Loucy (cell line): ENCODE measurements around the gene RING1.

Experiments
- EZH2phosphoT487 ChIP-seq: fragments of 200-600 bp; IDR thresholded peaks from 2 replicates; pipeline ENCODE4 v1.6.1; 2018; ENCODE audit warnings: antibody characterized with exemption, mild to moderate bottlenecking, moderate library complexity, borderline replicate concordance
- TF ChIP-seq, protein P1 (sequence below): fragments of 200-600 bp; sonication (generic); conservative IDR thresholded peaks from 2 replicates; pipeline ENCODE4 v1.5.1; 2014; ENCODE audit warnings: mild to moderate bottlenecking, antibody characterized with exemption, low read length

DNA sequence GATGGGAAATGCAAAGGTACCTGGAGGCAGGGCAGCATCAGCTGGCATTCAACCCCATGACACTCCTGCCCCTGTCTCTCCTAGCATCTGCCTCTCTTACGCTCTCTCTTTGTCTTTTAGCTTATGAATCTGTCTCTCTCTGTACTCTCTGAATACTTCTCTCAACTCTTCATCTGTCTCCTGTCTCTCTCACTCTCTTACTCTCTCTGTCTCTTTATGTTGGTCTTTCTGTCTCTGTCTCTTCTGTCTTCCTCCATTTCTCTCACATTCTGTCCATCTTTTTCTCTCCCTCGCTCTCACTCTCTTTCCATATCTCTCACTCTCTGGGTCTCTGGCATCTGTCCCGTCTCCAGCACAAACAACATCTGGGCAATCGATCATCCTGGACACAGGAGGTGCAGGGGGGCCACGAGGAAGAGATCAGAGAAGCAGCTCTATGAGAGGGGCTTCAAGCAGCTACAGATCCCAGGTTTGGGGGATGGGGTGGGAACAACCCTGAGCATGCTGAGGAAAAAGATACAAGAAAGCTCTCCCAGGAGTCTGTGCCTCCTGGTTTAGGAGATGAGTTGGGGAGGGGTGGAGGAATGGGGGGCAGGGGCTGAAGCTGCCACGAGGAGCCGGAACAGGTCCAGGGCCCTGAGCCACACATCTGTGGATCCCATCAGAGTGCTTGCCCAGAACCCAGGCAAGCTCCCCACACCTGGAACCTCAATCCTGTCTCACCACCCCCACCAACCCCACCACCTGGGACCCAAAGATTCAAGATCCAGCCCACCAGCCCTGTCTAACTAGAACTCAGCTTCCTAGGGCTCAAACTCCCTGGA lies 18.5 kb upstream of the RING1 start:
- TF ChIP-seq, protein P1, sequence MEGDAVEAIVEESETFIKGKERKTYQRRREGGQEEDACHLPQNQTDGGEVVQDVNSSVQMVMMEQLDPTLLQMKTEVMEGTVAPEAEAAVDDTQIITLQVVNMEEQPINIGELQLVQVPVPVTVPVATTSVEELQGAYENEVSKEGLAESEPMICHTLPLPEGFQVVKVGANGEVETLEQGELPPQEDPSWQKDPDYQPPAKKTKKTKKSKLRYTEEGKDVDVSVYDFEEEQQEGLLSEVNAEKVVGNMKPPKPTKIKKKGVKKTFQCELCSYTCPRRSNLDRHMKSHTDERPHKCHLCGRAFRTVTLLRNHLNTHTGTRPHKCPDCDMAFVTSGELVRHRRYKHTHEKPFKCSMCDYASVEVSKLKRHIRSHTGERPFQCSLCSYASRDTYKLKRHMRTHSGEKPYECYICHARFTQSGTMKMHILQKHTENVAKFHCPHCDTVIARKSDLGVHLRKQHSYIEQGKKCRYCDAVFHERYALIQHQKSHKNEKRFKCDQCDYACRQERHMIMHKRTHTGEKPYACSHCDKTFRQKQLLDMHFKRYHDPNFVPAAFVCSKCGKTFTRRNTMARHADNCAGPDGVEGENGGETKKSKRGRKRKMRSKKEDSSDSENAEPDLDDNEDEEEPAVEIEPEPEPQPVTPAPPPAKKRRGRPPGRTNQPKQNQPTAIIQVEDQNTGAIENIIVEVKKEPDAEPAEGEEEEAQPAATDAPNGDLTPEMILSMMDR: no peak
- no peak for TF ChIP-seq EZH2phosphoT487
